ENCODE results near the gene SLC22A24.
"Not testable (repeated sequence)": the region's sequence is repeated elsewhere in the genome, so short reads cannot be mapped to it uniquely, and the experiment has no call there.

Gene SLC22A24, protein sequence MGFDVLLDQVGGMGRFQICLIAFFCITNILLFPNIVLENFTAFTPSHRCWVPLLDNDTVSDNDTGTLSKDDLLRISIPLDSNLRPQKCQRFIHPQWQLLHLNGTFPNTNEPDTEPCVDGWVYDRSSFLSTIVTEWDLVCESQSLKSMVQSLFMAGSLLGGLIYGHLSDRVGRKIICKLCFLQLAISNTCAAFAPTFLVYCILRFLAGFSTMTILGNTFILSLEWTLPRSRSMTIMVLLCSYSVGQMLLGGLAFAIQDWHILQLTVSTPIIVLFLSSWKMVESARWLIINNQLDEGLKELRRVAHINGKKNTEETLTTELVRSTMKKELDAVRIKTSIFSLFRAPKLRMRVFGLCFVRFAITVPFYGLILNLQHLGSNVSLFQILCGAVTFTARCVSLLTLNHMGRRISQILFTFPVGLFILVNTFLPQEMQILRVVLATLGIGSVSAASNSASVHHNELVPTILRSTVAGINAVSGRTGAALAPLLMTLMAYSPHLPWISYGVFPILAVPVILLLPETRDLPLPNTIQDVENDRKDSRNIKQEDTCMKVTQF

DNA sequence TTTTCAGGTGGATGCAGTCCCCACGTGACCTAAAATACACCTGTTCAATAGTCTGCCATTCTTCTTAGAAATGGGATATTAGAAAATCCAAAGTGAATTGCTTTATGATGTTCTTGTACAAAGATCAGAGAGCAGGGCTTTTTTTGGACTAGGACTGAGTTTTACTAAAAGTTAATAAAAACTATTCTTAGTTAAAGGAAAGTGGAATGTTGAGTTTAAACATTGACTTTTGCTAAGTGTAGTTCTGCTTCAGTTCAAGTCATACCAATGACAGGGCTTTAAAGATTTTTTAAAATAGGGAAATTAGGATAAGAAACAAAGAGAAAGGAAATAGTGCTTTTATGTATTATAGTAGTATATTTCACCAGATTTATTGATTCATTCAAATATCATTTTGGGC lies at the start of gene SLC22A24:
SLC22A24 (minus strand) TSS at position 101 of the 400 bp plus-strand sequence. CDS start 442 bp downstream, outside the sequence.
- no peak for DNase-seq

DNA sequence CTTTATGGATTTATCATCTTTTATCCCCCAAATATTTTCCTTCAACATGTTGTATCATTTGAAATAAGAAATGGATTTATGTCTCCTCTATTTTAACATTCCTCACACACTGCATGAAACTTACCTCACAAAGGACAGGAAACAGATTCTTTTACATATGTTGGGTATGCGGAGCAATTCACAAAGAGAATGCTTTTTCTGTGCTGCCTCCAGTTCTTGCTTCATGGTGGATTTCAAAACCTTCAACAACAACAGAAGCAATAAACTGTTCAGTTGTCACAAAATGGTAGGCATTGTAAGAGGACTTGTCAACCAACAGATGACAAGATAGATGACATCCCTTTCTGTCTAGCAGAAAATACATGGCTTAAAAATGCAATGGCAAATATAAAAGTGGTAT lies 36.5 kb upstream of the SLC22A24 start:
- no peak for DNase-seq

DNA sequence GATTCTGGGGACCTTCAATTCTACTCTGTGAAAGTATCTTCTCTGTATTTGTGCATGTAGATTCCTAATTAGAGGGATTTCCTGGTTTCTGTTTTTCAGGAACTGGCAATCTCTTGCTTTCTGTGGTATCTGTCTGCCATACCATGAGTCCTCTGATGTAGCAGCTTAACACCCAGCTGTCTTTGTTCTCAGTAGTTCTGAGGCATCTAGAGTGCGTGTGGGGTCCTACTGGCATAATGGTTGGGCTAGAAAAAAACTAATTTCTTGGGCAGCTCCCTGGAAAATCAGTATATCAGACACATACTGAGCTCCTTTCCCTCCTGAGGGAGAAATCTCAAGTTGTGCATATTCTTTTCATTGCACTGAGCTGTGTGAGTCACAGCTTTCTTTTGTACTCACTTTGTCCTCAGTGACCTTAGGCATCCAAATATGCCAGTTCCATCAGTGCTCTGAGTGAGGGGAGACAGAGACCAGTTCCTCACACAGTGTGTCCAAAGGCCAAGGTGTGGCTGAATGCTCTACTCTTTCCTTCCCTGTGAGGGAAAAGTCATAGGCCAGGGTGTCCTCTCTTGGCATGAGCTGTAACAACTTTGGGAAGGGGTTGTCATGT lies 35.5 kb upstream of the SLC22A24 start:
- no peak for DNase-seq

DNA sequence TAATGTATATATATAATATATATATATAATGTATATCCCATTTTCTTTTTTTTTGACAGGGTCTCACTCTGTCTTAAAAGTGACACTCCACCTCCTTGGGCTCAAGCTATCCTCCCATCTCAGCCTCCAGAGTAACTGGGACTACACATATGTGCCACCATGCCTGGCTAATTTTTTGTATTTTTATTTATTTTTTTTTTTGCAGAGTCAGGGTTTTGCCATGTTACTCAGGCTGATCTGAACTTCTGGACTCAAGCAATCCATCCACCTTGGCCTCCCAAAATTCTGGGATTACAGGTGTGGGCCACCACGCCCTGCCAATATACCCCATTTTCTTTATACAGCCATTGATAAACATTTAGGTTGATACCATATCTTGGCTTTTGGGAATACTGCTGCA lies 33.9 kb upstream of the SLC22A24 start:
- DNase-seq, result no peak

DNA sequence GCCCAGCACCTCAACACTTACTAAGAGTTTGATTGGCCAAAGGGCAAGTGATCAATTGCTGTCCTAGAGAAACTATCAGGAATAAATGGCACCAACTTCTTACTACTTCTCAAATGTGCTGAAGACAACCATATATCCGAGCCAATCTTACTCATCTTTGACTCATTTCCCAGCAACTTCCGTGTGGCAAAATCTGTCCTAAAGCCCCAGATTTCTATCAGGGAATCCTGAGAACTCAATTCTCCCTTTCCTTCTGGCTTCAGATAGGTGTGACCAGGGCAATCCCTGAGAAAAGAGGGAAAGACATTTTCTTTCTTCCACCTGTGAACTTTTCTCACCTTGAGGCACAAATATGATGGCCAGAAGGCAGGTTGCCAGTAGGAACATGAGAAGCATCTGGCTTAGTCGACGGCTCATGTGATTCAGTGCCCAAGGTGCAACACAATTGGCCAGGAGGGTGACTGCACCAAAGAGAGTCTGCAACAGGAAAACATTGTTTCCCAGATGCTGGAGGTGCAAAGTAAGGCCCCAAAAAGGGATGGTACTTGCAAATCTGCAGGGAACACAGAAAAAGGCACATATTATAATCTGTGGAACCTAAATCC lies 21.8 kb upstream of the SLC22A24 start:
- no peak for DNase-seq

DNA sequence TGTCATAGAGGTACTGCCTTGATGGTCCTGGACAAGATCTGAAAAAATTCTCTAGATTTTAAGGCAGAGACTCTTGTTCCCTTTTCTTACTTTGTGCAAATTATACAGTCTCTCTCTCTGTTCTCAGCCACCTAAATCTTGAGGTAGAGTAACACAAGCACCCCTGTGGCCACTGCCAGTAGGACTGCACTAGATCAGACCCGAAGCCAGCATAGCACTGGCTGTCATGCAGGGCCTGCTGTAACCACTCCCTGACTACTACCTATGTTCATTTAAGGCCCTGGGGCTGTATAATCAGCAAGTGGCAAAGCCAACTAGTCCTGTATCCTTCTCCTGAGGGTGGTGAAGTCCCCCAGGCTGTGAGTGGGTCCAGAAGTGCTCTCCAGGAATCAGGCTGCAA lies 11.8 kb upstream of the SLC22A24 start:
- DNase-seq, result no peak

DNA sequence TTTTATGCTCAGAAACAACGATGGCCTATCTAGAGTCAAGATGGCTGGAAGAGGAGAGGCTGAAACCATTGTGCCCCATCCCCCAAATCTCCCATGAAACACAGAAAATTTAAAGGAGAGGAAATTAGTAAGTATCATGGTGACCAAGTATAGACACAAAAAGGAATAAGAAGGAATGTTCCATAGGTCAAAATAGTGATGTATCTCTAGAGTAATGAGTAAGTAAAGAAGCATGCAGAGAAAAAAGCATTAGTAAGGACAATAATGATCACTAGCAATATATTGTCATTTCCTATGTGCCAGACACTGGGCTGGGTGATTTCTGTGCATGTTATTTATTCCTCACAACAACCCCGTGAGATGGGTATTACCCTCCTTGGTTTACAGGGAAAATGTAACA lies 2.6 kb upstream of the SLC22A24 start:
- DNase-seq, result no peak

DNA sequence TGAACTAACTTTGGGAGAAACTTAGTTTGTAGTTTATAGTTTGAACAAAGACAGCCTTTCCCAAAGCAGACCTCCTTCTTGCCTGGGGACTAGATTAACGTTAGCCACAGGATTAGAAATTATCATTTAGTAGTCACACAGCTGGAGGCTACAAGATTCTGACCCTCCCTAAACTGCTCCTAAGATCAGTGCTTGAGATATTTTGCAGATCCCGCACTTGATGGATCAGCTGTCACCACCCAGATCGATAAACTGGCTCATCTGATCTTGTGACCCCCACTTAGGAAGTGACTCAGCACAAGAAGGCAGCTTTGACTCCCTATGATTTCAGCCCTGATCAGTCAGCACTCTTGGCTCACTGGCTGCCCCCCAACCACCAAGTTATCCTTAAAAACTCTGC lies 1.6 kb downstream of the SLC22A24 start:
- no peak for DNase-seq

DNA sequence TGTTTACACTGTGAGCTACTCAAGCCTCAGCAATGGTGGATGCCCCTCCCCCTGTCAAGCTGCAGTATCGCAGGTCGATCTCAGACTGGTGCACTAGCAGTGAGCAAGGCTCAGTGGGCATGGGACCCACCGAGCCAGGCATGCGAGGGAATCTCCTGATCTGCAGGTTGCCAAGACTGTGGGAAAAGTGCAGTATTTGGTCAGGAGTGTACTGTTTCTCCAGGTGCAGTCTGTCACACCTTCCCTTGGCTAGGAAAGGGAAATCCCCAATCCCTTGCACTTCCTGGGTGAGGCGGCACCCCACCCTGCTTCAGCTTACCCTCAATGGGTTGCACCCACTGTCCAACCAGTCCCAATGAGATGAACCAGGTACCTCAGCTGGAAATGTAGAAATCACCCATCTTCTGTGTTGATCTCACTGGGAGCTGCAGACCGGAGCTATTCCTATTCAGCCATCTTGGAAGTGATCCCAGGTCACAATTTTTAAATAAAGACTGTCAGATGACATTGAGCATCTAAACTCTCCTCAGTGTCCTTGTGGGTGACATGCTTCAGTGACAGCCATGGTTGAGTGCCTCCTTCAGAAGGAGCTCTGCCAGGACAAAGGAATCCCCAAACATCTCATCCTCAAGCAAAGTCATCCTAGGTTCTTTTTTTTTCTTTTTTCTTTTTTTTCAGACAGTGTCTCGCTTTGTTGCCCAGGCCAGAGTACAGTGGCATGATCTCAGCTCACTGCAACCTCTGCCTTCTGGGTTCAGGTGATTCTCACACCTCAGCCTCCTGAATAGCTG lies 10.8 kb downstream of the SLC22A24 start:
- no peak for DNase-seq

DNA sequence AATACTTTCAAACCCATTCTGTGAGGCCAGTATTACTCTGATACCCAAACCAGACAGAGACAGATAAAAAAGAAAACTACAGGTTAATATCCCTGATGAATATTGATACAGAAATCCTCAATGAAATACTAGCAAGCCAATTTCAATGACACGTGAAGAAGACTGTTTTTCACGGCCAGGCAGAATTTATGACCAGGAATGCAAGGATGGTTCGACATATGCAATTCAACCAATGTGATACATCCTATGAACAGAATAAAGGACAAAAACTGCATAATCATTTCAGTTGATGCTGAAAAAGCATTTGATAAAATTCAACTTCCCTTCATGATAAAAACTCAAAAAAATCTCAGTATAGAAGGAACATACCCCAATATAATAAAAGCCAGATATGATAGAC lies 44.5 kb downstream of the SLC22A24 start:
- no peak for DNase-seq

DNA sequence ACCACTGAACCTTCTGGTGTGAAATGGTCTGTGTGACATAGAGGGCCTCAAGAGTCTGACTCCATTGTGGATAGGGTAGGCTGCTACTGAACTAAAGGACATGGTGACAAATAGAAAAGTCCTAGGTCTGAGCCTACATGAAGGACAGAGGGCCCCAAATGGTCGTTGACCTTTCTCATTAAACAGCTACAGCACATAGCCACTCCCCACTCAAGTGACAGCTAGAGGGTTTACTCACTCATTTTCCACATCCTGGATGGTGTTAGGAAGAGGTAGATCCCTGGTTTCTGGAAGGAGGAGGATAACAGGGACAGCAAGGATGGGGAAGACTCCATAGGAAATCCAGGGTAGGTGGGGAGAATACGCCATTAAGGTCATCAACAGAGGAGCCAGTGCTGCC lies 63.3 kb downstream of the SLC22A24 start:
- no peak for DNase-seq

DNA sequence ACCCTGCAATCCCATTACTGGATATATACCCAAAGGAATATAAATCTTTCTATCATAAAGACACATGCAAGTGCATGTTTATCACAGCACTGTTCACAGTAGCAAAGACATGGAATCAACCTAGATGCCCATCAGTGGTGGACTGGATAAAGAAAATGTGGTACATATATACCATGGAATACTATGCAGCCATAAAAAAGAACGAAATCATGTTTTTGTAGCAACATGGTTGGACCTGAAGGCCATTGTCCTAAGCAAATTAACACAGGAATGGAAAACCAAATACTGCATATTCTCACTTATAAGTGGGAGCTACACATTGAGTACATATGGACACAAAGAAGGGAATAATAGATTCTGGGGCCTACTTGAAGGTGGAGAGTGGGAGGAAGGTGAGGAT lies 97.8 kb downstream of the SLC22A24 start:
- not testable (repeated sequence) for DNase-seq

DNA sequence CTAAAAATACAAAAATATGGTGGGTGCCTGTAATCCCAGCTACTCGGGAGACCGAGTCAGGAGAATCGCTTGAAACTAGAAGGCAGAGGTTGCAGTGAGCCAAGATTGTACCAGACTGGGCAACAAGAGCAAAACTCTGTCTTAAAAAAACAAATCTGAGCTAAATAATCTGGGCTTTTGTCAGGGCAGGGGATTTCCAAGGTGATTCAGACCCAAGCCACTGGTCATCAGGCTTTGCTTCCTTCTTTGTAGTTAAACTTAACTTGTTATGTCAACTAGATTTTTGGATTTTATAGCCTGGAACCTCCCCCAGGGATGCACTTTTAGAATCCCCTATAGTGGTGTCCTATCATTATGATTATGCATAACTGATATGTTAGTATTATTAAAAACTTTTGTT lies 101.4 kb downstream of the SLC22A24 start:
- no peak for DNase-seq

DNA sequence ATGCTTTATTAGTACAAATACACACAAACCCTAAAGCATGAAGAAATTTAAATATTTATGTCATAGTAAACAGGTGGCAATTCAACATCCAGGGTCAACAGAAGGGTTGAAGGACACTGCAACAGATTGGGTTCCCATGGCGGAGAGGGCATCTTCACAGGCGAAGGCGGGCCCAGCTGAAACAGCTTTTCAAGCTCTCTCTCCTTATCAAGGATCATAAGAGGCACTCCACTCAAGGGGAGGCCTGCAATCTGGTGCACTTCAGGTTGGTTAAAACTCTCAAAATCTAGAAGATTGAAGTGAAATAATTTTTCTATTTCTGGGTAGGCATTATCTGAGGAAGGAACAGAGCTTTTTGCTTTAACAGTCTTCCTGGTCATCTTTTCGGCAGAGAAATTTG lies 111.6 kb downstream of the SLC22A24 start:
- no peak for DNase-seq

Data from activated naive CD4-positive, alpha-beta T cell treated with Interleukin-2 at 50 U/mL for 16 hours (primary cell).